Upper lobe of left lung (tissue), 4 donors: ENCODE results near the gene STAG3.

ENCODE experiments used
- POLR2AphosphoS5 ChIP-seq, 2 donors: sonication (generic); formaldehyde crosslinking; IDR thresholded peaks; one replicate each; pipeline ENCODE4 v1.5.1; 2017; ENCODE audit warnings: antibody characterized with exemption in 2 of 2
- TF ChIP-seq, protein P1 (sequence below), 6 experiments: fragments of 450-650 bp in 4 of 6; fragments of 200-600 bp in 2 of 6; sonication (generic) in 2 of 6; IDR thresholded peaks; one replicate each; pipeline ENCODE4 v1.5.1; 2016 to 2019; ENCODE audit warnings: antibody characterized with exemption in 6 of 6

DNA sequence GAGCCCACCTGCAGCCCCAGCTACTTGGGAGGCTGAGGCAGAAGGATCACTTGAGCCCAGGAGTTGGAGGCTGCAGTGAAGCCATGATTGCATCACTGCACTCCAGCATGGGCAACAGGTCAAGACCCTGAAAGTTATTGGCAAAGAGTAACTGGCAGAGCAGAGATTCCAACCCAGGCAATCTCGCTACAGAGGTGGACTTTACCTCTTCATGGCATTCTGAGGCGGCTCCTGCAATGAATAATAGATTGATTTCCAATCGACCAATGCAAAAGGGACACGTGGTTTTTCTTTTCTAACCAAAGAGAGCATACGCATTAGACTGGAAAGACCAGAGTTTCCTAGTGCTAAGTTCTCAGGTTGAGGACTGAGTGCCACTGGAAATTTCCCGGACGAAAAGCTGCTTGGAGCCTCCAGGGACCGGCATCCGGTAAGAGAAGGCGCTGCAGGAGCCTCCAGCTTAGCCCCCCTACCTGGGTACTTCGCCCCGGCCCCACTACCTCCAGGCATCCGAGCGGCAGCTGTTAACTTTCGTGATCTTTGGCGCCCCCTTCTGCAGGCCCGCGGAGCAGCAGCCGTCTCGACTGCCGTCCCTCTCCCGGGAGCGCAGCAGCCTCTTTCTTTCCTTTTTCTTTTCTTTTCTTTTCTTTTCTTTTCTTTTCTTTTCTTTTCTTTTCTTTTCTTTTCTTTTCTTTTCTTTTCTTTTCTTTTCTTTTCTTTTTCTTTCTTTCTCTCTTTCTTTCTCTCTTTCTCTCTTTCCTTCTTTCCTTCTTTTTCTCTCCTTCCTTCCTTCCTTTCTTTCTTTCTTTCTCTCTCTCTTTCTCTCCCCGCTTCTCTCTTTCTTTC lies 46.9 kb upstream of the STAG3 start:
- TF ChIP-seq POLR2AphosphoS5 (IDR thresholded peaks at IDR 0.05): no peak
- TF ChIP-seq, protein P1, sequence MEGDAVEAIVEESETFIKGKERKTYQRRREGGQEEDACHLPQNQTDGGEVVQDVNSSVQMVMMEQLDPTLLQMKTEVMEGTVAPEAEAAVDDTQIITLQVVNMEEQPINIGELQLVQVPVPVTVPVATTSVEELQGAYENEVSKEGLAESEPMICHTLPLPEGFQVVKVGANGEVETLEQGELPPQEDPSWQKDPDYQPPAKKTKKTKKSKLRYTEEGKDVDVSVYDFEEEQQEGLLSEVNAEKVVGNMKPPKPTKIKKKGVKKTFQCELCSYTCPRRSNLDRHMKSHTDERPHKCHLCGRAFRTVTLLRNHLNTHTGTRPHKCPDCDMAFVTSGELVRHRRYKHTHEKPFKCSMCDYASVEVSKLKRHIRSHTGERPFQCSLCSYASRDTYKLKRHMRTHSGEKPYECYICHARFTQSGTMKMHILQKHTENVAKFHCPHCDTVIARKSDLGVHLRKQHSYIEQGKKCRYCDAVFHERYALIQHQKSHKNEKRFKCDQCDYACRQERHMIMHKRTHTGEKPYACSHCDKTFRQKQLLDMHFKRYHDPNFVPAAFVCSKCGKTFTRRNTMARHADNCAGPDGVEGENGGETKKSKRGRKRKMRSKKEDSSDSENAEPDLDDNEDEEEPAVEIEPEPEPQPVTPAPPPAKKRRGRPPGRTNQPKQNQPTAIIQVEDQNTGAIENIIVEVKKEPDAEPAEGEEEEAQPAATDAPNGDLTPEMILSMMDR (IDR thresholded peaks at IDR 0.05): peak; percentile 70 to 87 (median 80)
